SKM-1 (cell line): ENCODE results near the gene SZT2.
"Not testable (repeated sequence)": the region's sequence is repeated elsewhere in the genome, so short reads cannot be mapped to it uniquely, and the experiment has no call there.

Source experiments
- DNase-seq: peaks from one replicate; lab custom pipeline; 2025; ENCODE audit not compliant: unreplicated experiment; lab: John Stamatoyannopoulos, UW

The SZT2 gene

DNA sequence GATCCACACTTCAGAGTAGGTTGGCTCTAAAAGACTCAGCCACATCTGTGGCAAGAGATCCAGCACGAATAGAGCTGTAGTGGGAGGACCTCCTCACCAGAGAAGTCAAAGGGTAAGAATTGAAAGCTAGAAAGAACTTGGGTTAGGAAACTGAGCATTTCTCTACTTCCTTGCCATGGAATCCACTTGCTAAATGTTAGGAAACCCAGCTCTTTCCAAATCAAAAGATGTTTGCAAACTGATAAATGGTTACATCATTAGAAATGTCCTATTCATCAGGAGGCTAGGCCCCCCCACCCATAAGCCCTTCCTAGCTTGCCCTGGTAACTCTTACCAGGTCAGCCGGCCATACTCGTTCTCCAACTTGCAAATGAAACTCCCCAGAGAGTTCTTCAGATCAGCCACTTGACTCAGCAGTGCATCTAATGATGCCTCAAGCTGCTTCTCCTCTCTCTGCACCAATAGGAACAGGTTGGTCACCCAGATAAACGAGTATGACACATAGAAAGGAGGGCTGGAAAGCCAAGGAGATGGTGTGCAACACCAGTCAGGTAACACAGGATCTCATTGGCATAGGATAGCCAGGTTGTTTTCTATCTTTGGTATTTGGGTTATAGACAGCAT lies 1.6 kb upstream of the SZT2 start:
- DNase-seq = no peak

DNA sequence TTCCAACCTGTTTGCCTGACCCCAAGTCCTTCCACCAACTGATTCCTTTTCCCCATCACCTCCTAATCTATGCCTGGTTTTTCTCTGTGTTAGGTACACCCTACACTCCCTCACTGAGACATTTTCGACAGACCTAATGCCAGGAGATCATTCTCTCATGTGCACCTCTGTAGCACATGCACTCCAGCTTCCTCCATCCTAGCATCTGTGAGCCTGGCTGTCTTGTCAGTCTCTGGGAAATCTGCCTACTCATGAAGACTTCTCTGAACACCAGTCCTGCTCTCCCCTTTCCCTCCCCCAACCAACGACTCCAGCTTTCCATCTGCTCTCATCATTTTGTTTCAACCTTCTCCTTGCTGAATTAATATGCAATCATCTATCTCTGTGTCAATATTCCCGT lies 1.1 kb upstream of the SZT2 start:
- DNase-seq = no peak

DNA sequence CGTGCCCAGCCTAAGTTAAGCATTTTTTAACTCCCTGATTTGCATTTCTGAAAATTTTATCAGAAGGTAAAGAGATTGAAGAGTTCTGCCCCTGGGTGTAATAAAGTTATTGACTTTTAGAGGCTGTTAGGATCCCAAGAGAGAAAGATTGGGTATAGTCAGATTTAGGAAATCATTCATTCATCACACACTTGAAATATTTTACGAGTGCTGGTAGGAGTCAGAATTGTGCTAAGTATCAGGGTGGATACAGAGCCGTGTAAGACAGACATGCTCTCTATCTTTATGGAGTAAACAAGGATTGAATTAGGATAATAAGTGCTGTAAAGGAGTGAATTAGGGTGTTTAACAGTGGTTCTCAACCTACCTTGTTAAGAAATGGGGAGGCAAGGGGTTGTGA lies 3.0 kb downstream of the SZT2 start:
- no peak for DNase-seq

DNA sequence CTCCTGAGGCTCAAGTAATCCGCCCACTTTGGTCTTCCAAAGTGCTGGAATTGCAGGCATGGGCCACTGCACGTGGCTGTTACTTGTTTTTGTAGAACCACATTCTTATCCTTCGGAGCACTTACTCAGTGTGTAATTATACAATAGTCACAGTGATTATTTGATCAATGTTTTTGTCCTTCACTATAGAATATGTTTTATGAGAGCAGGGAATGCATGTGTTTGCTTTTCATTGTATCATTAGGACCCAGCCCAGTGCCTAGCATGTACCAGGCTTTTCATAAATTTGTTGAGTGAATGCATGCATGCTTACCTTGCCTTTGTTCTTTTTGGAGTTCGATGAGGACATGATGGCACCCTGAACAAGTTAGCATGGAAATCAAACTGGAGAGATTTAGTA lies 5.8 kb downstream of the SZT2 start:
- DNase-seq = no peak

DNA sequence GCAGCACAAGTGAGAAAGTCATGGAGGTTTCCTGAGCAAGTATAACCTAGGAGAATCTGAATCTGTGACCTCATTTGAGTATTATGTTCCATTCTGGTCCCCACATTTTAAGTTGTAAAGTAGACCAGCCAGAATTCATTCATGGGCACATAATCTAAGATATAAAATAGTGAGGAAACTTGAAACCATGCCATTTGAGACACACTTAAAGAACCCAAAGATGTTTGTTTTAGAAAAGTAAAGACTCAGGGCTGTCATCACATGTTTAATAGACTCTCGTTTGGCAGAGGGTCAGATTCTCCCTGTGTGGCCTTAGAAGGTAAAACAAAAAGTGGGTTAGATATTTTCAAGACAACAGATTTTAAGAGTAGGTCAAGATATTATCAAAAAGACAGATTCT lies 6.4 kb downstream of the SZT2 start:
- no peak for DNase-seq

DNA sequence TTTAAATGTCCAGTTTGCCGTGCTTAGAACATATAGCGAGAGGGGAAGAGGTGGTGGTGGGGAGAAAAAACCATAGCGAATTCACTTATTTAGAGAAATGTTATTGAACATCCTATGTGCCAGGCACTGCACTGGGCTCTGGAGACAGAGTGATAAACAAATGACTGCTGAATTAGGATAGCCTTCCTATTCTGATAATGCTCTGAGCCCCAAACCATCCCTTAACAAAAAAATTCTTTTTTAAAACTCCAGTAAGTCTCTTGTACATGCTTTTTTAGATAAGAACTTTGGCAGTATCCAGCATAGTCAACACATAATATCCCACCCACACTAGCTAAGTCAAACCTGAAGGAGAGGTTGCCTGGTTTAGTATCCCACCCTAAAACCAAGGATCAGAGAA lies 8.5 kb downstream of the SZT2 start:
- DNase-seq = no peak

DNA sequence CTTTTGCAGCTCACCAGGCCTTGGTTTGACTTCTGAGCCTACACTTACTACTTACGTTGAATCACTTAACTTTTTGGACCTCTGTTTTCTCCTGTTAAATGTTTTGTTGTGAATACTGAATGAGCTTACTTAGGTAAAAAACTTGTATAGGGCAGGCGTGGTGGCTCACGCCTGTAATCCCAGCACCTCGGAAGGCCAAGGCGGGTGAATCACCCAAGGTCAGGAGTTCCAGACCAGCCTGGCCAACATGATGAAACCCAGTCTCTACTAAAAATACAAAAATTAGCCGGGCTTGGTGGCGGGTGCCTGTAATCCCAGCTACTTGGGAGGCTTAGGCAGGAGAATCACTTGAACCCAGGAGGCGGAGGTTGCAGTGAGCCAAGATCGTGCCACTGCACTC lies 10.7 kb downstream of the SZT2 start:
- DNase-seq = not testable (repeated sequence)

DNA sequence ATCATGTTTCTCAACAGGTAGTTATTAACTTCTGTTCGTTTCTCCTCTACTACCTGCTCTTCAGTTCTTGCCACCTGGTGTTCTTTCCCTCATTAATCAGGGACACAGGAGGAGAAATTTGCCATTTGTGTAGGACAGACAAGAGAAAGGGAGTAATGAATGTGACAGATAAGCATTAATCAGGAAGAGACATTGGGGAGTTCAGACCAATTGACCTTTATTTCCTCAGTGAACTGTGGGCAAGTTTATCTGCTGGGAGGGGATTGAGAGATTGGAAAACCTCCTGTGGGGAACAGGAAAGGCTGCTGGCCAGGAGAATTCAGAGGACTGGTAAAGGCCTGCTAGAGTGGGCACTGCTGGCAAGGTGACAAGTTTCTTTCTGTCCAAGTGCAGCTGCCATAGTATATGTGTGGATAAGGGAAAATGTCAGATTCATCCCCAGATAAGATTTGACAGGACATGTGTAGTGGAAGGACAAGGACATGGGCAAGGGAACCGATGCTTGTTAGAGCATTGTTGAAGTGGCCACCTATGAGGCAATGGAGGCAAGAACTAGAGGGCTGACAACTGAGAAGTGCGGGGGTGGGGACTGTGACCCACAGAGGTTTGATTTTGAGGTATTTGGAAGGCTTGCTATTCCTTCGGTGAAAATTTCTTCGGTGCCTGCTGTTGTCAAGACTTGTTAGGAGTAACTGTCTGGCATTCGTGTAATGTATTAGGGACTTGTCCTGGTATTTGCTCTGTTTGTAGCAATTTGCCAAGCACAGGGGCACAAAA lies 12.6 kb downstream of the SZT2 start:
- DNase-seq = no peak

DNA sequence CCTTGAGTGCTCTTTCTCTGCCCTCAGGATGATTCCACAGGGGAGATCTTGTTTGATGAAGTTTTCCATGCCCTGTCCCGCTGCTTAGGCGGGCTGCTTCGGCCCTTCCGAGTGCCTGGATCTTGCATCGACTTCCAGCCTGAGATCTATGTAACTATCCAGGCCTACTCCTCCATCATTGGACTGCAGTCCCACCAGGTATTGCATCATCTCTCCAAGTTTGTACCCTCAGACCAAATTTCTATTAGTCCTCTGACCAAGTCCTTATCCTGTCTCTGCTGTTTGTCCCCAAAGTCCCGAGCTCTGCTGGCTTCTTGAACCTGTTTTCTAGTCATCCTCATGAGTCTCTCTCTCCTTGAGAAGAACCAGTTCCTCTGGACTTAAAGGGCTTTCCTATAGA lies 14.7 kb downstream of the SZT2 start:
- DNase-seq = no peak

DNA sequence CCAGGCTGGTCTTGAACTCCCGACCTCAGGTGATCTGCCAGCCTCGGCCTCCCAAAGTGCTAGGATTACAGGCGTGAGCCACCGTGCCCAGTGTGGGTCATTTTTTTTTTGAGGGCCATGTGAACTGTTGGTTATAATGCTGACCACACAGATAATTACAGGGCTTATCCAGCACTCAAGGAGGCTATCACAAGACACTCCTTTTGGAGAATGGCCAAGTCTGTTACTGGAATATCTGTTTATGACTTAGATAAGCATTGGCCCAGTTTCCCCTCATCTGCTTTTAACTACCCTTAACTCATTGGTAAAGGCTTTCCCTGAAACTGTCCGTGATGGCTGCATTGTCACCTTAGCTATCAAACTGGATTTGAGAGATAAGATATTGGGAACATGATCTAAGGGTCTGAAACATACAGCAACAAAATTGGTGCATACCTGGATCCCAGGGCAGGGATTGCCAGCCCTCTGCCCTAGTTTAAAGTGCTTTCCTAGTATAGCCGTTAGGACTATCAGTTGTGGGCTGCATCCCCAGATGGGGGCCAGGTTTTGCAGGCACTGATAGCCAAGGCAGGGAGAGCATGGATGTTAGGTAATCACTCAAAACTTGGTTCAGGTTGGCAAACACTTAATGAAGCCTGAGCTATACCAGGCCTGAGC lies 15.6 kb downstream of the SZT2 start:
- DNase-seq = no peak

DNA sequence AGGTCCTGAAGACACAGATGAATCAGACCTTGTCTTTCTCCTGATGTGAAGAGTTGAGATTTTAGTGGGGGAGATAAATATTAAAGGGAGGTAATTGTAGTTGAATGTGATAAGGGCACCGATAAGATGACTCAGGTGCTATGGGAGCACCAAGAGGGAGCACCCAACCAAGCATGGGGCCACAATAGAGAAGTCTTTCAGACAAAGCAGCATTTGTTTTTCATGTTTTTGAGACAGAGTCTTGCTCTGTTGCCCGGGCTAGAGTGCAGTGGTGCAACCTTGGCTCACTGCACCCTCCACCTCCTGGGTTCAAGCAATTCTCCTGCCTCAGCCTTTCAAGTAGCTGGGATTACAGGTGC lies 16.2 kb downstream of the SZT2 start:
- DNase-seq = no peak

DNA sequence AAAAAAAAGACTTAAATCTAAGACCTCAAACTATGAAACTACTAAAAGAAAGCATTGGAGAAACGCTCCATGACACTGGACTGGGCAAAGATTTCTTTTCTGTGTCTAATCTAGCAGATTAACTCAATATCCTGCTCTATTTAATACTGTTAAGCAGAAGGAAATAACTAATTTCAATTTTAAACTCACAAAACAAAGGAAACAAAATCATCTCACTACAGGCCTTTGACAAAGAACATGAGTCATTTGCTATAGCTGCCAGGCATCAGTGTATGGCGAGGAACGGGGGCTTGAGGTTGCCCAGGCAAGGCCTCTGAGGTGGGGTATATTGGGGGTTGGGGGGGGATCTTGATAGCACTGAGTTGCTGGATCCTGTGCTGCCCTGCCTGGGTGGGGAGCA lies 20.9 kb downstream of the SZT2 start:
- no peak for DNase-seq

DNA sequence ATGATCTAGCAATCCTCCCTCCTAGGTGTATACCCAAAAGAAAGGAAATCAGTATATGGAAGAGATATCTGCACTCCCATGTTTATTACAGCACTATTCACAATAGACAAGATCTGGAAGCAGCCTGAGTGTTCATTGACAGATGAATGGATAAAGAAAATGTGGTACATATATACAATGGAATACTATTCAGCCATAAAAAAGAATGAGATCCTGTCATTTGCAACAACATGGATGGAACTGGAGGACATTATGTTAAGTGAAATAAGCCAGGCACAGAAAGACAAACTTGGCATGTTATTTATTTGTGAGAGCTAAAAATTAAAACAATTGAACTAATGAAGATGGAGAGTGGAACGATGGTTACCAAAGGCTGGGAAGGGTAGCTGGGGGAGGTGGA lies 23.7 kb downstream of the SZT2 start:
- DNase-seq = not testable (repeated sequence)

DNA sequence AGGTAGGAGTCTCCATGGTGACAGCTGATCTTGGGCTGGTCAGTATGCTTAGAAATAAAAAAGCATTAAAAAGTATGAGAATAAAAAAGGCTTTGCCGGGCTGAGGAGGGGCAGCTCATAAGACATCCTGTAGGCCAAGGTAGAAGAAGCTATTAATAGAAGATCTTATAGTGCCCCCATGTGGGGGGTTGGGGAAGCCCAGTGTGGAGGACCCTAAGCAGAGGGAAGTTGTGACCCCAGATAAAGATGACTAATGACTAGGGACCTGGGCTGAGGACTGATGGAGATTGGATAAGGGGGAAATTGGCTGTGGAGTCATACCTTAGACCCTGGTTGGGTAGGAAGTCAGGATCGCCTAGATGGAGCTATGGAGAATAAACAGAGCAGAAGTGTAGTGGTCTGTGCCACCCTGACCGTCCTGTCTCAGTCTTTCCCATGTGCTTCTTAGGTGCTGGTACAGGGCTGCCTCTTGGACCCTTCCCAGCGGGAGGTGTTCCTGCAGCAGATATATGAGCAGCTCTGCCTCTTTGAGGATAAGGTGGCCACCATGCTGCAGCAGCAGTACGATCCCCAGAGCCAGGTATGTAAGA lies 25.0 kb downstream of the SZT2 start:
- DNase-seq = peak; percentile 20

DNA sequence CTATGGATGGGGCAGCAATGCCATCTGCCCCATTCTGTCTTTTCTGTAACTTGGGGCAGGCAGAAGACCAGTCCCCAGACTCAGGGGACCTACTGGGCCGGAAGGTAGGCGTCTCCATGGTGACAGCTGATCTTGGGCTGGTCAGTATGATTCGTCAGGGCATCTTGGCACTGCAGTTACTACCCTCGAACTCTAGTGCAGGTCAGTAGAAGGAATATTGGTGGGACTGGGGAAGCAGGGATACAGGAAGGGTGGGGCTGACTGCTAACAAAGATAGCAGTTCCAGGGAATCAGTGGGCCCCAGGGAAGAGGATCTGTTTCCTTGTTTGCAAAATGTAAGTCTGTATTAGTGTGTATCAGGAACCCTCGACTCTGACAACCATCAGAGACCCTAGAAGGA lies 26.2 kb downstream of the SZT2 start:
- no peak for DNase-seq

DNA sequence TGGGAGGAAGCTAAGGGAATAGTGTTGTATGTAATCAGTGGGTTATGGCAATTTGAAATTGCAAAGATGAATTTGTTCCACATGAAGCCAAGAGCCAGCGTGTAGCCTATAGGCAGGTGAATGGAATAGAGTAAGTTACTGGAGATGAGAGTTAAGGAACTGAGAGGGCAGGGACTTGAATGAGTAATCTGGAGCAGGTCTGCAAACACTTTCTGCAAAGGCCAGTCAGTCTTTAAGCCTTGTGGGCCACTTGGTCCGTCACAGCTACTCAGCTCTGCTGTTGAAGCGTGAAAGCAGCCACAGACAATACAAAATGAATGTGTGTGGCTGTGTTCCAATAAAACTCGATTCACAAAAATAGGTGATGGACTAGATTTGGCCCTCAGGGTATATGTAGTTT lies 29.2 kb downstream of the SZT2 start:
- DNase-seq = no peak

DNA sequence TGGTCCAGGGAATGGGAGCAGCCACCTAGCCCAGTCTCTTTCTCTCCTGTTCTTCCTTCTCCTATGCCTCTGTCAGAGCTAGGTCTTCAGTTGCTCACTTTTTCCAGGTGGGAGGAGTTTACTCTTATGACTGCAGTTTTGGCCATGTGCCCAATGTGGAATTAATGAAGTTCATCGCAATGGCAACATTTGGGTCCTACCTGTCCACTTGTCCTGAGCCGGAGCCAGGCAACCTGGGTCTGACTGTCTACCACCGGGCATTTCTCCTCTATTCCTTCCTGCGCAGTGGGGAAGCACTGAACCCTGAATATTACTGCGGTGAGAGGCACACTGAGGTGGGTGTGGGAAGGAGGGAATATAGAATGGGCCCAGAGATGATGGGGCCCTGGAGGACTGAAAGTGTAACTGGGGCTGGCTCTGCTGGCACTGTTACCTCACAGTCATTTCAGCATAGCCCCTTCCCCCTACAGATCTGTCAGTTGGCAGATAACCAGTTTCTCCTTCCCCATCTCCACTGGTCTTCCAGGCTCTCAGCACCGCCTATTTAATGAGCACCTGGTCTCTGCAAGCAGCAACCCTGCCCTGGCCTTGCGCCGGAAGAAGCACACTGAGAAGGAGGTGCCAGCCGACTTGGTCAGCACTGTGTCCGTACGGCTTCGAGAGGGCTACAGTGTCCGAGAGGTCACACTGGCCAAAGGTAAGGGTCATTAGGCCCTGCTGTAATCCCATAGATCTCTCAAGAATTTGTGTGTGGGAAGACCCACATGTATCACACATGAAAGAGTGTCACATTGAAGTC lies 30.1 kb downstream of the SZT2 start:
- no peak for DNase-seq

DNA sequence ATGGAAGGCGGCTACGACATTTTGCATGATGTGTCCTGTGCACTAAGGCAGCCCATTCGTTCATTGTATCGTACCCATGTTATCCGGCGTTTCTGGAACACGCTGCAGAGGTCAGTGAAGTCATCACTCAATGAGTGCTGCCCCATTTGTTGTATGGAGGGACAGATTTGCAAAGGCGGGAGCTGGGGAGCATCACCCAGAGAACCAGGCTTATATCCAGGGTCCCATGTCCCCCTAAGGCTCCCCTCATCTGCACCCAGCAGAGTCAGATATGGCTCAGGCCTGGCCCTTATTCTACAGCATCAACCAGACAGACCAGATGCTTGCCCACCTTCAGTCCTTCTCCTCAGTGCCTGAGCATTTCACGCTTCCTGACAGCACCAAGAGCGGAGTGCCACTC lies 31.2 kb downstream of the SZT2 start:
- DNase-seq = no peak

DNA sequence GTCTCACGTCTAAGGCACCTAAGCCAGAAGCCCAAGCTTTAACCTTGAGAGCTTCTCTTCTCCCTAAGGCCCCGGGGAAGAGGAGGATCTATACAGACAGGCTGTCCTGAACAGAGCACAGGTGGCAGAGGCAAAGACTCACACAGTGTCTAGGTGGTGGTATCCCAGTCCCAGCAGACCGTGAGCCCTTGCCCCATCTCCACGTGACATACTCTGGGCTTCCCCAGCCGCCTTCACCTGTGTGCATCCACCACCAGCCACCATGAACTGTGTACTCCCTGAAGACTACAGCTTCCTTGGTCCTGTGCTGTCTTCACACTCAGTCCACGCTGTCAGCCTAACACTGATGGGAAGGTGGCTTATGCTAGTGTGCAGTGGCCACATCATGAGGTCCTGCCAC lies 31.7 kb downstream of the SZT2 start:
- DNase-seq = no peak

DNA sequence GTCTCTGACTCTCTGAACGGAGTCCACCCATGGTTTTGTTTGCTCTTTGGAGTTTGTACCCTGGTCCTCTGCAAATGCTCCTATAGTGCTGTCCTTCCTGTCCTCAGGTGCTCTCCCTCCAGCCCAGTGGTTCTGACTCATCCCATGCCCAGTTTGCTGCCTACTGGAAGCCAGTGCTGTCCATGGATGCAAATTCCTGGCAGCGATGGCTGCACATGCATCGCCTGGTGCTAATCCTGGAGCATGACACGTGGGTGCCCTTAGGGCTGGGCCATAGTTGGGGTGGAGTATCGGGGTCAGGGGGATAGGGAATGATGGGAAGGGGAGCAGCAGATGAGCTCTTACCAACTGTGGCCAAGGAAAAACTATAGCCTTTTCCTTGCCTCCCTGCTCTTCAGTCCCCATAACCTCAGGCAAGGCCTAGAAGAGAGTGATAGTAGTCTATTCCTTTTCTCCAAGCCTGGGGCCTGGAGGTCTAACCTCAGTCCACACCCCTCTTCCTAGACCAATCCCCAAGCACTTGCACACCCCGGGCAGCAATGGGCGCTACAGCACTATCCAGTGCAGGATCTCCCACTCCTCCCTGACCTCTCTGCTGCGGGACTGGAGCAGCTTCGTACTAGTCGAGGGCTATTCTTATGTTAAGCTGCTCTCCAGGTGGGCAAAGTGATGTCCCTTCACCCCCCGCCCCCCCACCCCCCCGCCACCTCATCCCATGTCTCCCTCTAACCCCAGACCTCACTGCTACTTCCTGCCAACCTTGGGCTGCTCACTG lies 32.5 kb downstream of the SZT2 start:
- DNase-seq = no peak
